Right lobe of liver (tissue), 4 donors: ENCODE data around the gene FCGBP.

Source experiments
- CTCF ChIP-seq, 4 donors: fragments of 200-600 bp in 3 of 4; fragments of 450-650 bp in 1 of 4; IDR thresholded peaks; one replicate each; pipeline versions ENCODE4 v1.5.1 to v1.8.0; 2016 to 2022; ENCODE audit warnings: antibody characterized with exemption in 4 of 4, mild to moderate bottlenecking in 2 of 4
- POLR2A ChIP-seq: fragments of 450-650 bp; IDR thresholded peaks from one replicate; pipeline ENCODE4 v1.6.1; 2017; ENCODE audit warnings: antibody characterized with exemption, mild to moderate bottlenecking
- donor health status: DM: no; HTN: no; CAD: no.
- donor health status: DM: no; HTN: no; CAD: no.
- donor health status: DM: no; HTN: yes; CAD: no.

GRCh38 chr19:39906283-39906682 is 28.2 kb downstream of the FCGBP start:
- TF ChIP-seq CTCF (IDR thresholded peaks at IDR 0.05) (no peak), POLR2A (no peak)
